ENCODE results near the gene BICC1.

BICC1 gene

DNA sequence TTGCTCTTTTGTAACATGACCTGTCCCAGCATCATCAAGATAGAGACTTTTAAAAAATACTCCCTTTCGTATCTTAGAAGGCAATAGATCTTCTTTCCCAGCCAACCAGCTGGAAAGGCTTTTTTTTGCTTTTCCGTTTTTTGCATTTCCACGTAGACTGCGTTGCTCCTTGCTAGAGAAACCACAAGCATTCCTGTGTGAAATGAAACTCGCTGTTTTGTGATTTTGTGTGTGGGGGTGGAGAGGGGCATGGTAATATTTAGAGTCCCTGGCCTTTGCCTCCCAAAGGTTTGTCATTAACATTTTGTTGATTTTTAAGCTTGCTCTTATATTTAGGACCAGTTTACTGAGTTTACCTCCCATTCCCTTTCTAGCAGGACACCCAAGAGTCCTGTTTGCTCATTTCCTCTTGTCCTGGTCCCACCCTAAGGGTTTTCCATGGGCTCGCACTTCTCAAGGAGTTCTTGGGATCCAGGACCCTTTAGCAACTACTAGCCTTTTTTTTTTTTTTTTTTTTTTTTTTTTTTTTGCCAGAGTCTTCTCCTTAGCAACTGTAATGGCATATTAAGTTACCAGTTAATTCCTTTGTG is 243.6 kb downstream of the BICC1 start:
- Histone ChIP-seq H3K36me3 (ENCODE audit: control insufficient read depth, insufficient read depth, low read length) (no peaks in the 10 kb centered on the region), H3K18ac (ENCODE audit: low read length) (no peak overlapping the region), H2BK15ac (replicated peaks; ENCODE audit: low read depth) (no peak overlapping the region), H3K4me1 (ENCODE audit: control insufficient read depth, low read depth, low read length) (no peaks in the 10 kb centered on the region), H3K79me1 (ENCODE audit: low read length) (no peaks in the 10 kb centered on the region), H3K4me2 (ENCODE audit: low read length) (no peak overlapping the region), H3K9ac (ENCODE audit: low read length) (no peak overlapping the region), H3K23ac (ENCODE audit: low read length) (no peak overlapping the region), H2AK5ac (ENCODE audit: low read length) (no peak overlapping the region), H4K5ac (ENCODE audit: low read length) (no peak overlapping the region), H3K27me3 (ENCODE audit: insufficient read depth, low read length, poor library complexity) (no peaks in the 10 kb centered on the region), H3K4ac (ENCODE audit: low read depth, low read length) (no peak overlapping the region), H3K4me3 (ENCODE audit: low read length) (no peak overlapping the region), H3K56ac (ENCODE audit: low read length) (no peak overlapping the region), H3K79me2 (ENCODE audit: control insufficient read depth, insufficient read depth, low read length) (no peaks in the 10 kb centered on the region), H3K27ac (ENCODE audit: low read depth, low read length) (no peak overlapping the region), H4K8ac (ENCODE audit: low read depth, low read length) (no peak overlapping the region), H2BK5ac (ENCODE audit: low read length) (no peak overlapping the region), H2BK120ac (ENCODE audit: low read depth, low read length) (no peak overlapping the region)
- no peak for DNase-seq
- WGBS (ENCODE audit: extremely low coverage, insufficient coverage, low lambda C conversion rate) = no CpG with 5 or more reads among the region's 6 CpGs

DNA sequence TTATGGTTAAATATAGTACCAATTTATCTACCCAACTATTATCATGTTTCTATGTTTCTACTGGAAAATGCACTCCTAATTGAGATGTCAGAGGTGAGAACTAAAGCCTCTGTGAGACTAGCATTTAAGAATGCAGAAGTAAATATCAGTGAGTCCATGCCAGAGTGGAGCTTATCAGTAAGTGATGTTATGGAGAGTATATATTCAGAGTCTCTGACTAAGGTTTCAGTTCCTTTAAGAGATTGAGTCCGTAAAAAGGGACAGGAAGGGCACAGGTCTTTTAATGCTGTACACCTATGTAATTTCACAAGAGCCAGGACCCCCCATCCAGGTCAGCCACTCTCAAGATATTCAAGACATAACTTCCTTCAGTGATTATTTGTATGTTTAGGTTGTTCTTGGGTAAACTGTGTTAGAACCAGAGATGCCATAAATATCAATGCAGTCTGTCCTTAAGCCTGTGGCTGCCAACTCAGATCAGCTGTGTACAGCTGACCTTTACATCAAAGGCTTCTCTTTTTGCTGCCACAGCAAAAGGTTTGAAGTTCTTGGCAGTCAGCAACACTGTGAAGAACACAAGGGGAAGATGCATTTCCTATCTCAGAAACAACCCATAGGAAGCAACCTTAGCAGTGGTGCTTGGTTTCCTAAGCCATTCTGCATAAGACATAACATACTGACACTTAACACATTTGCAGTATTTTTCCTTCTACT is 244.8 kb downstream of the BICC1 start:
- Histone ChIP-seq H4K5ac (ENCODE audit: low read length) (no peak overlapping the region), H3K4me1 (ENCODE audit: control insufficient read depth, low read depth, low read length) (no peaks in the 10 kb centered on the region), H3K18ac (ENCODE audit: low read length) (no peak overlapping the region), H2BK5ac (ENCODE audit: low read length) (no peak overlapping the region), H3K27me3 (ENCODE audit: insufficient read depth, low read length, poor library complexity) (no peaks in the 10 kb centered on the region), H2BK120ac (ENCODE audit: low read depth, low read length) (no peak overlapping the region), H3K4me3 (ENCODE audit: low read length) (no peak overlapping the region), H3K79me1 (ENCODE audit: low read length) (no peaks in the 10 kb centered on the region), H3K56ac (ENCODE audit: low read length) (no peak overlapping the region), H3K4ac (ENCODE audit: low read depth, low read length) (no peak overlapping the region), H4K8ac (ENCODE audit: low read depth, low read length) (no peak overlapping the region), H3K79me2 (ENCODE audit: control insufficient read depth, insufficient read depth, low read length) (no peaks in the 10 kb centered on the region), H3K23ac (ENCODE audit: low read length) (no peak overlapping the region), H3K9ac (ENCODE audit: low read length) (no peak overlapping the region), H3K36me3 (ENCODE audit: control insufficient read depth, insufficient read depth, low read length) (no peaks in the 10 kb centered on the region), H2AK5ac (ENCODE audit: low read length) (no peak overlapping the region), H3K4me2 (ENCODE audit: low read length) (no peak overlapping the region), H2BK15ac (replicated peaks; ENCODE audit: low read depth) (no peak overlapping the region), H3K27ac (ENCODE audit: low read depth, low read length) (no peak overlapping the region)
- no CpG with 5 or more reads among the region's 1 CpG for WGBS (ENCODE audit: extremely low coverage, insufficient coverage, low lambda C conversion rate)
- DNase-seq = no peak

DNA sequence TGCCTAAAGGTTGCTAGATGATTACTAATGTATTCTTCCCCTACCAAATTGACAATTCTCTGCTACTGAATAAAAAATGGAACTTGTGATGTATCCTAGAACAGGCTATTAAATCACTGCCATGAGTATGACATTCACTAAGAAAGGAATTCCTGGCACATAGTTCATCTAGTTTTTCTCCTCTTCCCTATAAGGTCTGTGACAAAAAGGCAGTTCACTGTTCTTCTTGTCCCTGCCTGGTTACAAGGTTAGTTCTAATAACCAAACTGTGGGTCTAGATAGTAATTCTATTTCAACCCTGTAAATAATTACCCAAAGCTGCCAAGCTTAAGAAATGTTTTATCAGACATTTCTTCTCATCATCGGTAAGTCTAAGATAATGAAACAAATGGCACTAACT is 245.6 kb downstream of the BICC1 start:
- Histone ChIP-seq H3K79me2 (ENCODE audit: control insufficient read depth, insufficient read depth, low read length) (no peaks in the 10 kb centered on the region), H3K4me1 (ENCODE audit: control insufficient read depth, low read depth, low read length) (no peaks in the 10 kb centered on the region), H2BK5ac (ENCODE audit: low read length) (no peak overlapping the region), H2BK15ac (replicated peaks; ENCODE audit: low read depth) (no peak overlapping the region), H2BK120ac (ENCODE audit: low read depth, low read length) (no peak overlapping the region), H3K4ac (ENCODE audit: low read depth, low read length) (no peak overlapping the region), H3K79me1 (ENCODE audit: low read length) (no peaks in the 10 kb centered on the region), H4K5ac (ENCODE audit: low read length) (no peak overlapping the region), H3K9ac (ENCODE audit: low read length) (no peak overlapping the region), H3K4me3 (ENCODE audit: low read length) (no peak overlapping the region), H3K27me3 (ENCODE audit: insufficient read depth, low read length, poor library complexity) (no peaks in the 10 kb centered on the region), H2AK5ac (ENCODE audit: low read length) (no peak overlapping the region), H3K18ac (ENCODE audit: low read length) (no peak overlapping the region), H3K36me3 (ENCODE audit: control insufficient read depth, insufficient read depth, low read length) (no peaks in the 10 kb centered on the region), H4K8ac (ENCODE audit: low read depth, low read length) (no peak overlapping the region), H3K27ac (ENCODE audit: low read depth, low read length) (no peak overlapping the region), H3K56ac (ENCODE audit: low read length) (no peak overlapping the region), H3K23ac (ENCODE audit: low read length) (no peak overlapping the region), H3K4me2 (ENCODE audit: low read length) (no peak overlapping the region)
- no CpG with 5 or more reads among the region's 1 CpG for WGBS (ENCODE audit: extremely low coverage, insufficient coverage, low lambda C conversion rate)
- no peak for DNase-seq

DNA sequence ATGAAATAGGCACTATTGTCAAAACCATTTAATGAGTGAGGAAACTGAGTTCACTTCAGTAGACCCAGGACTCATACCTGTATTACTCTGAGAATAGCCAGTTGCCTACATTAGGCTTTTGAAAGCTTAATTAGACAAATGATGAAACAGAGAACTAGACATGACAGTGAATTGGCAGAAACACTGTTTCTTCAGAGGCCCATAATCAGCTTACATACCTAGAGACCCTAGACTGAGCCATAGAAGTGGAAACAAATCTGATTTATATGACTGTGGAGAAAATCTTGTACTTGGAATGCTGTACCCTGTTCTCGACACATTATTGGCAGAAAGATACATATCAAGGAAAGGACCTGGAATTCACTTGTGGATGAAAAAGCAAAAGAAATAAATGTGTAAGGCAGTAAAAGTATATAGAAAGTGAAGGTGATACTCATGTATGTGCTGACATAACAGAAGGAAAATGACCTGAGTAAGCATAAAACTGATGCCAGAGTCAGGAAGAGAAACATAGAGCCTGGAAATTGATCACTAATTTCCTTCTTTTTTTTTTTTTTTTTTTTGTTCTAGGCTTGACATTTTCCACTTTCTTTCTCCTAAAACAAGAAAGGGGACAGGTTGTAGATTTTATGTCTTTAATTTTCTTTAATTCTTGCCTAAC is 251.5 kb downstream of the BICC1 start:
- Histone ChIP-seq H3K4ac (ENCODE audit: low read depth, low read length) (no peak overlapping the region), H2AK5ac (ENCODE audit: low read length) (no peak overlapping the region), H2BK5ac (ENCODE audit: low read length) (no peak overlapping the region), H3K36me3 (ENCODE audit: control insufficient read depth, insufficient read depth, low read length) (no peaks in the 10 kb centered on the region), H3K56ac (ENCODE audit: low read length) (no peak overlapping the region), H4K8ac (ENCODE audit: low read depth, low read length) (no peak overlapping the region), H3K79me2 (ENCODE audit: control insufficient read depth, insufficient read depth, low read length) (no peaks in the 10 kb centered on the region), H3K18ac (ENCODE audit: low read length) (no peak overlapping the region), H2BK120ac (ENCODE audit: low read depth, low read length) (no peak overlapping the region), H3K79me1 (ENCODE audit: low read length) (no peaks in the 10 kb centered on the region), H3K27ac (ENCODE audit: low read depth, low read length) (no peak overlapping the region), H2BK15ac (replicated peaks; ENCODE audit: low read depth) (no peak overlapping the region), H3K23ac (ENCODE audit: low read length) (no peak overlapping the region), H3K4me2 (ENCODE audit: low read length) (no peak overlapping the region), H3K27me3 (ENCODE audit: insufficient read depth, low read length, poor library complexity) (no peaks in the 10 kb centered on the region), H4K5ac (ENCODE audit: low read length) (no peak overlapping the region), H3K4me1 (ENCODE audit: control insufficient read depth, low read depth, low read length) (no peaks in the 10 kb centered on the region), H3K9ac (ENCODE audit: low read length) (no peak overlapping the region), H3K4me3 (ENCODE audit: low read length) (no peak overlapping the region)
- no CpG with 5 or more reads among the region's 1 CpG for WGBS (ENCODE audit: extremely low coverage, insufficient coverage, low lambda C conversion rate)
- DNase-seq = no peak

DNA sequence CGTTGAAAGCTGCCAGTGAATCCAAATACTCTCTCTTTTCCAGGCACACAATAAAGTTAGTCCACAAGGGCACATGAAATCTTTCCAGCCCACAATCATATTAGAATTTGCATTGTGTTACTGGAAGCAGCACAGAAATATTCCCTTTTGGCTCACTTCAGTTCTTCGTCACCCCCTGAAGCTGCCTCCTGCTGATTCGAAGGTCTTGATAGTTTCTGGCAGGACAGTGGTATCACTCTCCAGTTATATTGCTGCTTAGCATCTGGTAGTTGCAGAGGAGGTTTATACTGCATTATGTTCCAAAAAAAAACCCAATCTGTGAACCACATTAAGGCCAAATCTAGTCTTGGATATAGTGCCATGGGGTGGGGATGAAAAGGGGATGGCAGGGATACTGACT is 253.2 kb downstream of the BICC1 start:
- Histone ChIP-seq H3K4ac (ENCODE audit: low read depth, low read length) (no peak overlapping the region), H2BK5ac (ENCODE audit: low read length) (no peak overlapping the region), H3K18ac (ENCODE audit: low read length) (no peak overlapping the region), H3K36me3 (ENCODE audit: control insufficient read depth, insufficient read depth, low read length) (no peaks in the 10 kb centered on the region), H2AK5ac (ENCODE audit: low read length) (no peak overlapping the region), H3K9ac (ENCODE audit: low read length) (no peak overlapping the region), H4K8ac (ENCODE audit: low read depth, low read length) (no peak overlapping the region), H3K79me1 (ENCODE audit: low read length) (no peaks in the 10 kb centered on the region), H2BK120ac (ENCODE audit: low read depth, low read length) (no peak overlapping the region), H3K27me3 (ENCODE audit: insufficient read depth, low read length, poor library complexity) (no peaks in the 10 kb centered on the region), H3K4me2 (ENCODE audit: low read length) (no peak overlapping the region), H3K56ac (ENCODE audit: low read length) (no peak overlapping the region), H4K5ac (ENCODE audit: low read length) (no peak overlapping the region), H3K4me1 (ENCODE audit: control insufficient read depth, low read depth, low read length) (no peaks in the 10 kb centered on the region), H3K79me2 (ENCODE audit: control insufficient read depth, insufficient read depth, low read length) (no peaks in the 10 kb centered on the region), H3K27ac (ENCODE audit: low read depth, low read length) (no peak overlapping the region), H3K23ac (ENCODE audit: low read length) (no peak overlapping the region), H3K4me3 (ENCODE audit: low read length) (no peak overlapping the region), H2BK15ac (replicated peaks; ENCODE audit: low read depth) (no peak overlapping the region)
- no CpG with 5 or more reads among the region's 3 CpGs for WGBS (ENCODE audit: extremely low coverage, insufficient coverage, low lambda C conversion rate)
- DNase-seq = no peak

Measured in mesendoderm (in vitro differentiated cells).